GM18520 (cell line): Measurements from ENCODE around the gene CKMT1B.
"Not testable (repeated sequence)": the region's sequence is repeated elsewhere in the genome, so short reads cannot be mapped to it uniquely, and the experiment has no call there.

ENCODE experiments used
- ATAC-seq: cut with Tn5 transposase; IDR thresholded peaks from one replicate; pipeline ENCODE4 v1.9.1; 2021; ENCODE audit not compliant: unreplicated experiment

CKMT1B gene

DNA sequence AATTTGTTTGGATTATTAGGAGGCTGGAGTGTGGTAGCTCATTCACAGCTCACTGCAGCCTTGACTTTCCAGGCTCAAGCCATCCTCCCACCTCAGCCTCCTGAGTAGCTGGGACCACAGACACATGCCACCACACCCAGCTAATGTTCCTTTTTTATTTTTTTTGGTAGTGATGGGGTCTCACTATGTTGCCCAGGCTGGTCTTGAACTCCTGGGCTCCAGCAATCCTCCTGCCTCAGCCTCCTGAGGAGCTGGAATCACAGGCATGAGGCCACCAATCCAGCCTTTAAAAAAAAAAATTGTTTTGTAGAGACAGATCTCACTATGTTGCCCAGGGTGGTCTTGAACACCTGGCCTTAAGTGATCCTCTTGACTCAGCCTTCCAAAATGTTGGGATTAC lies 33.1 kb downstream of the CKMT1B start:
- not testable (repeated sequence) for ATAC-seq

DNA sequence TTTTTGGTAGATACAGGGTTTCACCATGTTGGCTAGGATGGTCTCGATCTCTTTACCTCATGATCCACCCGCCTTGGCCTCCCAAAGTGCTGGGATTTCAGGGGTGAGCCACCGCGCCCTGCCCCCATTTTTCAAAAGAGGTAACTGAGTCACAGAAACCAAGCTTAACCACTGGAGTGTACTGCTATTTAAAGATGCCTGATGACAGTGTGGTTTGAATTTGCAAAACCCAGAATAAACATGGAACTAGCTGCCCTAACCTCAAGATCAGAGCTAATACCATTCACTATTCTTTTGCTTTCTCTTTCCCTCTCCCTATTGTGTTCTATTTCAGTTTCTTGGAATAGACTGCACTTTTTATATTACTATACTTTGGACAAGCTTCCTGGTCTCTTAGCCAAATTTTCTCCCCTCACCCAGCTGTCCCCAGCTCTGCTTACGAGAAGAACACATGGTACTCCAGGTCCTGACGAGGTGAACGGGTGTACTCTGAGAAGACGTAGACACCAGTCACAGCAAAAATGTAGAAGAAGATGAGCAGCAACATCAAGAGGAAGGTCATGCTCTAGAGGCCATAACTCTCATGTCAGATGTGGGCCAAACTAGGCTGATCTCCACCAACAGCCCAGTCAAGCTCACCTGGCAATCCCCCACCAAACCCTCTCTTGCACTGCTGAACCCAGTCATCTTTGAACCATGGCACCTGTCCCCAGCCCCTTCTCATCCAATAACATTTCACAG lies 44.8 kb downstream of the CKMT1B start:
- ATAC-seq = not testable (repeated sequence)
